K562 (cell line): ENCODE results near the gene SUPT3H. TPM values are rescaled to one million over a fixed set of nuclear protein-coding genes. Genes with fewer than 3 reads are reported as not detected.

Source experiments
- BRD4 ChIP-seq: fragments of 200-600 bp; sonication (generic); IDR thresholded peaks from 2 replicates; pipeline ENCODE4 v1.6.1; 2017; ENCODE audit warnings: inconsistent platforms
- CHAMP1 ChIP-seq: fragments of 450-650 bp; IDR thresholded peaks from 2 replicates; pipeline ENCODE4 v1.6.1; 2016; ENCODE audit warnings: mild to moderate bottlenecking
- CTBP1 ChIP-seq: fragments of 450-650 bp; IDR thresholded peaks from 2 replicates; pipeline ENCODE4 v1.6.1; 2016; ENCODE audit warnings: borderline replicate concordance
- EHMT2 ChIP-seq: fragments of 450-650 bp; IDR thresholded peaks from 2 replicates; pipeline ENCODE4 v1.6.1; 2018; ENCODE audit warnings: antibody characterized with exemption
- FOXP4 ChIP-seq: sonication (generic); formaldehyde crosslinking; IDR thresholded peaks from 2 replicates; pipeline ENCODE4 v1.8.0; 2022; ENCODE audit warnings: mild to moderate bottlenecking, missing genetic modification reagents, borderline replicate concordance
- MTF1 ChIP-seq: fragments of 250-450 bp; sonication (Bioruptor Pico); IDR thresholded peaks from 2 replicates; pipeline ENCODE4 v1.9.0; 2021; ENCODE audit warnings: moderate library complexity, mild to moderate bottlenecking, inconsistent platforms, borderline replicate concordance
- NCOR1 ChIP-seq: fragments of 450-650 bp; IDR thresholded peaks from 2 replicates; pipeline ENCODE4 v1.6.1; 2016; ENCODE audit warnings: mild to moderate bottlenecking, moderate library complexity
- NR2C1 ChIP-seq, 2 experiments: fragments of 450-650 bp; IDR thresholded peaks; 2 replicates each; pipeline ENCODE4 v1.6.1; 2017; ENCODE audit warnings: mild to moderate bottlenecking in 2 of 2, antibody characterized with exemption in 1 of 2, inconsistent platforms in 1 of 2, missing compliant biosample characterization in 1 of 2, missing genetic modification characterization in 1 of 2
- PHF20 ChIP-seq: fragments of 450-650 bp; IDR thresholded peaks from 2 replicates; pipeline ENCODE4 v1.6.1; 2018; ENCODE audit not compliant: partially characterized antibody
- RBBP5 ChIP-seq: fragments of 200-600 bp; sonication (generic); IDR thresholded peaks from 2 replicates; pipeline ENCODE4 v1.6.1; 2012; ENCODE audit warnings: borderline replicate concordance, mild to moderate bottlenecking, low read length, control low read depth, inconsistent platforms; ENCODE audit not compliant: insufficient read depth, poor library complexity, severe bottlenecking
- TAF9B ChIP-seq: fragments of 450-650 bp; IDR thresholded peaks from 2 replicates; pipeline ENCODE4 v1.6.1; 2018; ENCODE audit warnings: mild to moderate bottlenecking; ENCODE audit not compliant: partially characterized antibody
- TFAM ChIP-seq: fragments of 250-450 bp; sonication (Bioruptor Pico); conservative IDR thresholded peaks from 2 replicates; pipeline ENCODE4 v1.5.0; 2021; ENCODE audit warnings: mild to moderate bottlenecking, moderate library complexity
- ZBTB33 ChIP-seq: sonication (generic); formaldehyde crosslinking; IDR thresholded peaks from 2 replicates; pipeline ENCODE4 v1.8.1; 2023; ENCODE audit warnings: mild to moderate bottlenecking, missing genetic modification reagents
- polyA plus RNA-seq, 8 experiments: library from polyadenylated mRNA; depleted of rRNA in 4 of 8; stranded (reverse) in 5 of 8; unstranded in 3 of 8; fragments of >200 nt; fragmentation: Nextera tagmentation in 2 of 8; fragmentation: Illumina TruSeq in 1 of 8; extraction: Ambion mirVana in 2 of 8; extraction: Trizol in 1 of 8; gene quantifications; 2 replicates each; pipeline versions ENCODE4 v1.2.1 to v1.2.3, GENCODE V29; 2011 to 2014; ENCODE audit warnings: inconsistent platforms in 1 of 8, missing spikeins in 1 of 8
- total RNA-seq, 7 experiments: library from RNA; depleted of rRNA in 6 of 7; stranded (reverse); fragments of >200 nt in 6 of 7; fragmentation: Illumina TruSeq in 2 of 7; extraction: Trizol in 2 of 7; gene quantifications; 2 replicates each; pipeline versions ENCODE4 v1.2.1 to v1.2.3, GENCODE V29; 2011 to 2021; ENCODE audit warnings: low replicate concordance in 1 of 7

Gene SUPT3H
- total and polyA plus RNA-seq, 9 of the 15 experiments (the other 6 are each of a cell fraction or from before 2014, with no cell fraction given), result 7.2 to 16.3 (median 11.9) TPM

- TF ChIP-seq CHAMP1 (no peak), NR2C1 (IDR thresholded peaks at IDR 0.05) (no peak), NR2C1 (tag; IDR thresholded peaks at IDR 0.05) (no peak), FOXP4 (CRISPR knock-in tag) (no peak), NCOR1 (peak; percentile 31), MTF1 (CRISPR knock-in tag) (no peak), EHMT2 (no peak), BRD4 (no peak), RBBP5 (no peak), TAF9B (no peak), TFAM (no peak), CTBP1 (no peak), ZBTB33 (no peak), PHF20 (no peak)
Observed at GRCh38 chr6:45185403-45186251, 192.1 kb downstream of the SUPT3H start (continued).
